KOPT-K1 (cell line): Measurements from ENCODE around the gene PTPRT.

ENCODE experiments used
- H3K27ac ChIP-seq: fragments of 200-600 bp; sonication (generic); 2 replicates; pipeline ENCODE4 v1.5.1; 2016; ENCODE audit warnings: antibody characterized with exemption, mild to moderate bottlenecking, low read depth, low read length; ENCODE audit not compliant: poor library complexity, severe bottlenecking
- H3K36me3 ChIP-seq: fragments of 200-600 bp; sonication (generic); 2 replicates; pipeline ENCODE4 v1.5.1; 2017; ENCODE audit warnings: antibody characterized with exemption, mild to moderate bottlenecking, low read length, moderate library complexity; ENCODE audit not compliant: insufficient read depth
- H3K9me3 ChIP-seq: fragments of 200-600 bp; sonication (generic); 2 replicates; pipeline ENCODE4 v1.5.1; 2017; ENCODE audit warnings: antibody characterized with exemption, low read length, mild to moderate bottlenecking; ENCODE audit not compliant: insufficient read depth, poor library complexity, severe bottlenecking

PTPRT gene

GRCh38 chr20:42734660-42735368 lies 454.9 kb downstream of the PTPRT start:
- no peak overlapping the region for H3K27ac ChIP-seq
- no peaks in the 10 kb centered on the region for H3K36me3 ChIP-seq
- H3K9me3 ChIP-seq: no peaks in the 10 kb centered on the region

DNA sequence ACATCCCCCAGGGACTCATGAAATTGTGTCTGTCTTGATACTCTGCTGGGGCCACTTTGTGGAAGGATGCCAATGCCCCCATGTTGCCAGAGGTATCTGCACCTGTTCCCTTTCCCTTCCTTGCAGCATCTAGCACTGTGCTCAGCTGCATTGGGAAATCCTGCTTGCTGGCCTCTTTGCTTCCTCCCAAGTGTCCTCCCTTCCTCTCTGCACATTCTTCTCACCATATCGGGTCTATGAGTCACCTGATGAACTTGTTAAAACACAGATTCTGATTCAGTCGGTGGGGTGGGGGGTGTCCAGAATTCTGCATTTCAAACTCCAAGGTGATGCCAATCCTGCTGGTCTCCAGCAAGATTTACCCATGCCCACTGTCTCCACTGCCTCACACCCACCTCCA lies 467.8 kb downstream of the PTPRT start:
- Histone ChIP-seq H3K9me3 (no peaks in the 10 kb centered on the region), H3K27ac (no peak overlapping the region), H3K36me3 (no peaks in the 10 kb centered on the region)

DNA sequence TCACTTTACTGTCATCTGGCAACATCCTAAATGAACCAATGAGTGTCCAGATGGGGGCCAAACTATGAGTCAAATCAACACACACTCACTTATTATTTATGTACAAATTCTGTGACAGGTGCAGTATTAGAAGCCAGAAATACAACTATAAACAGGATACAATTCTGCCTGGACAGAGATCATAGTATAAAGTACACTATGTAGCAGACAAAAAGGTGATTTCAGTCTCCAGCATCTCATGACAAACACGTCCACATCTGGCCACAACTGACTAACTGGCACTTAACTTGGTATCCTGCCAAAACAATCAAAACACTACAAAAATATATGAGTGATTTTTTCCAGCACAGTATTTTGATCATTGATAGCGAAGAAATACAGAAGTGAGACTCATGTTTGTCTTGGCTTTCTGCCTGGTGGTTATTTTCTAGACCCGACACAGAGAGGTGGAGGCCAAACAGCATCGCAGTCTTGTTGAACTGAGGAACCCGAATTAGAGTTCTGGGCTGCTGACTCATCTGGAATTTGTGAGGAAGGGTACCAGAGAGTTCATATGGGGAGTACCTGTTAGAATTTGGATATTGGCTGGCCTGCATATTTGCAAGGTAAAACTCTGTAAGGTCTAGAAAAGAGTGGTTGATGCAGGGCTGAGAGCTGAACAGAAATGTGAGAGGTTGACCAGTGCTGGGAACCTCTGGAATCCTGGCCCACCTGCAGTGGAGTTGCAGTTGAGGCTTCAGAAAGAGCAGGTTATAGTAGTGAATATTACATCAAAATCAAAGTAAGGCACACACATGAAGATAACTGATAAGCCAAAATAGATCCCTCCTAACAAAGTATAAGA lies 475.2 kb downstream of the PTPRT start:
- Histone ChIP-seq H3K9me3 (peaks cover 15% of the 10 kb centered on the region), H3K36me3 (no peaks in the 10 kb centered on the region), H3K27ac (no peak overlapping the region)

DNA sequence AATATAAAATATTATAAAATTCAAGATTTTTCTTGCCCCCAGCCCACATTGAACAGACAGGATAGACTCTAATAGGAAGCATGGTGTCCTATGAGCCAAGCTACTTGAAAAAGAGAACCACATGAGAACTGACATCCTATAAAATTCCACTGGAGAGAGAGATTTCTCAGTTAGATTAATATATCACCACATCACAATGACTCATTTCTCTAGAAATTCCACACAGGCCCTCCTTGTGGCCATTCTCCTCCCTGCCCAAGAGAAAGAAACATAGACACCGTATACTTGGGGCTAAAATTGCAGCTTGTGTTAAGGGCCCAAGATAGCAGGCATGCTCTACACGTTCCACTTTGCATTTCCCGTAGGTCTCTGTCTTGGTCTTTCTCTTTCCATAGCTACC lies 481.4 kb downstream of the PTPRT start:
- Histone ChIP-seq H3K27ac (no peak overlapping the region), H3K9me3 (peaks cover 21% of the 10 kb centered on the region), H3K36me3 (no peaks in the 10 kb centered on the region)

GRCh38 chr20:42706759-42707158 lies 482.9 kb downstream of the PTPRT start:
- Histone ChIP-seq H3K27ac (no peak overlapping the region), H3K9me3 (peaks cover 21% of the 10 kb centered on the region), H3K36me3 (no peaks in the 10 kb centered on the region)

DNA sequence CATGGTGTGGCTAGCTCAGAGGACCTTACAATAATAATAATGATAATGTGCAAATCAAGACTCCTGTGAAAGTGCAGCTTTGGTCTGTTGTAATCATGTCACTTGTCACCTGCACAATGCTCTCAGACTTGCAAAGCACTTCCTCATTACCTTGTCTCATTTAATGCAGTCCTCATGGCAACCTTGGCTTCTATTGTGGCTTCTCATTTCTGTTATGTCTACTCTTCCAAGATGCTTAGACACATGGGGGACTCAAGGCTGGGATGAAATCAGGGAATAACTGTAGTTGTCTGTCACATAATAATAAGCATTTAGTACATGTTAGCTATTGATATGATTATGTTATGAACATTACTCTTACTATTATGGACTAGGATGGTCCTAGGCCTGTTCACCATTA lies 484.2 kb downstream of the PTPRT start:
- no peak overlapping the region for H3K27ac ChIP-seq
- peaks cover 16% of the 10 kb centered on the region for H3K9me3 ChIP-seq
- no peaks in the 10 kb centered on the region for H3K36me3 ChIP-seq

GRCh38 chr20:42703744-42704143 lies 486.0 kb downstream of the PTPRT start:
- peaks cover 4% of the 10 kb centered on the region for H3K9me3 ChIP-seq

GRCh38 chr20:42701948-42702347 lies 487.8 kb downstream of the PTPRT start:
- no peak overlapping the region for H3K27ac ChIP-seq
- H3K9me3 ChIP-seq: peaks cover 4% of the 10 kb centered on the region
- H3K36me3 ChIP-seq: no peaks in the 10 kb centered on the region

More at GRCh38 chr20:42703744-42704143, 486.0 kb downstream of the PTPRT start:
- no peaks in the 10 kb centered on the region for H3K36me3 ChIP-seq
- H3K27ac ChIP-seq: no peak overlapping the region

- Histone ChIP-seq H3K27ac (no peak overlapping the region), H3K36me3 (no peaks in the 10 kb centered on the region), H3K9me3 (peaks cover 4% of the 10 kb centered on the region)
These were observed 489.3 kb downstream of the PTPRT start for GRCh38 chr20:42700372-42700771.

DNA sequence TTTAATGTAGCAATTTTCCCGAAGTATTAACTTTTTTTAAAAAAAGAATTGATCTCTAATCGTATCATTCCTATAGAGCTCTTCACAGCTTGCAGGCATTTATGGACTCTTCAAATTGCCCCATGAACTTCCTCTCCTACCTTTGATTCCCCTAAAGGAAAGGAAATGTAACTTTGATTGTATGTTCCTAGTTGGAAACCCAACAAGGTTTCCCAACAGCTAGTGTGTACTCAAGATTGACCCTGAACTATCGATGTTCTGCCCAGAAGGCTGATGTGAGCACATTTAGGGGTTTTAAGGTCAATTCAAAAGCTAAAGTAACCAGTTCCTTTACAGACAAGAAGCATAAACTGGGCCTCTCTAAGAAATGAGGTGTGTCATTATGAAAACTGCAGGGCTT lies 491.7 kb downstream of the PTPRT start:
- Histone ChIP-seq H3K27ac (no peak overlapping the region), H3K9me3 (no peaks in the 10 kb centered on the region)

GRCh38 chr20:42690842-42691437 lies 498.8 kb downstream of the PTPRT start:
- no peaks in the 10 kb centered on the region for H3K9me3 ChIP-seq
- no peak overlapping the region for H3K27ac ChIP-seq
- H3K36me3 ChIP-seq: no peaks in the 10 kb centered on the region

More for the DNA sequence above, 491.7 kb downstream of the PTPRT start:
- no peaks in the 10 kb centered on the region for H3K36me3 ChIP-seq

- Histone ChIP-seq H3K9me3 (no peaks in the 10 kb centered on the region), H3K36me3 (no peaks in the 10 kb centered on the region), H3K27ac (no peak overlapping the region)
These were observed 501.1 kb downstream of the PTPRT start for GRCh38 chr20:42688576-42688975.

GRCh38 chr20:42686057-42686456 lies 503.6 kb downstream of the PTPRT start:
- Histone ChIP-seq H3K27ac (no peak overlapping the region), H3K9me3 (no peaks in the 10 kb centered on the region), H3K36me3 (no peaks in the 10 kb centered on the region)

GRCh38 chr20:42678895-42679294 lies 510.8 kb downstream of the PTPRT start:
- Histone ChIP-seq H3K9me3 (no peaks in the 10 kb centered on the region), H3K36me3 (no peaks in the 10 kb centered on the region), H3K27ac (no peak overlapping the region)

GRCh38 chr20:42656130-42656529 lies 533.6 kb downstream of the PTPRT start:
- H3K36me3 ChIP-seq: no peaks in the 10 kb centered on the region
- H3K9me3 ChIP-seq: no peaks in the 10 kb centered on the region
- no peak overlapping the region for H3K27ac ChIP-seq
